Mucosa of gallbladder (tissue), 1 donor: ENCODE results near the gene UBAC2. TPM values are rescaled to one million over a fixed set of nuclear protein-coding genes. Genes with fewer than 3 reads are reported as not detected.
"Not testable (repeated sequence)": the region's sequence is repeated elsewhere in the genome, so short reads cannot be mapped to it uniquely, and the experiment has no call there.

Experiments
- DNase-seq: peaks from one replicate; pipeline ENCODE4 v3.0.0-alpha.2; 2020; ENCODE audit warnings: low spot score
- total RNA-seq: library from RNA; stranded (reverse); gene quantifications from one replicate; pipeline ENCODE4 v1.2.1, GENCODE V29; 2021
- donor health status: DM: no; HTN: no; CAD: no.

Gene UBAC2
- total RNA-seq, 1 donor from 2014 or later: 65.8 TPM

DNA sequence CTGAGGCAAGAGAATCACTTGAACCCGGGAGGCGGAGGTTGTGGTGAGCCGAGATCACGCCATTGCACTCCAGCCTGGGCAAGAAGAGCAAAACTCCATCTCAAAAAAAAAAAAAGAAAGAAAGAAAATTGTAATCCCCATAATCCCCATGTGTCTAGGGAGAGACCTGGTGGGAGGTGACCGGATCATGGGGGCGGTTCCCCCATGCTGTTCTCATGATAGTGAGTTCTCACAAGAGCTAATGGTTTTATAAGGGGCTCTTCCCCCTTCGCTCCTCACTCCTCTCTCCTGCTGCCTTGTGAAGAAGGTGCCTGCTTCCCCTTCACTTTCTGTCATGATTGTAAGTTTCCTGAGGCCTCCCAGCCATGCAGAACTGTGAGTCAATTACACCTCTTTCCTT is 192.7 kb downstream of the UBAC2 start:
- DNase-seq: not testable (repeated sequence)

GRCh38 chr13:99393791-99394735 is 193.4 kb downstream of the UBAC2 start:
- DNase-seq: no peak

DNA sequence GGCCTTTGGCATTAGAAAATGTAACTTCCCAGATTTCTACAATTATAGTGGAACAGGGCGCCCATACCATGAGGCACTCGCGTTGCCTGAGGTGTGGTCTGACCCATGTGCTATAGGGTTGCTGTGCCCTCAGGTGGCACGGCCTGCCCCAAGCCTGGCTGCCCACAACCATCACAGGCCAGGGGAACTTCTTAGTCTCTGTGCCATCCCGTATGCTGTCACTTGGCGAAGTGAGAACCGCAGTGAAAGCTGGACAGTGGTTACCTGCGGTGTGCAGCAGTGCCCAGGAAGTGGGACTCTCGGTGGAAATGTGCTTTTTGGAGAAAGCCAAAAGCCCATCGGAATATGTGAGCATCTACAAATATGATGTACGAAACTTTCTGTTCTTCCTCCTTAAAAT is 194.8 kb downstream of the UBAC2 start:
- no peak for DNase-seq

DNA sequence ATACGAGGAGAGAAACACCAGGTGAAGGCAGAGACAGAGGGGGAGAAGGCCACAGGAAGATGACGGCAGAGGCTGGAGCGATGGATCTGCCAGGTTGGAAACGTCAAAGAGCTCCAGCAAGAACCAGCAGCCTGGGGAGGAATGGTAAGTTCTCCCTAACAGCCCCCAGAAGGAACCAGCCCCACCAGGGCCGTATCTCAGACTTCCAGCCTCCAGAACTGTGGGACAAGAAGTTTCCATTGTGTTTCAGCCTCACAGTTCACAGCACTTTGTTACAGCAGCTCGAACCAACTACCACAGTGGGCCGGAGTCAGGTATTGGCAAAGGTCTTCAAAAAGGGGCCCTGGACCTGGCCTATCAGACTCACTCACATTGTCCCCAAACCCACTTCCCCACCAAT is 195.8 kb downstream of the UBAC2 start:
- DNase-seq: no peak

- no peak for DNase-seq
These were observed 197.4 kb downstream of the UBAC2 start for GRCh38 chr13:99398071-99398470.

DNA sequence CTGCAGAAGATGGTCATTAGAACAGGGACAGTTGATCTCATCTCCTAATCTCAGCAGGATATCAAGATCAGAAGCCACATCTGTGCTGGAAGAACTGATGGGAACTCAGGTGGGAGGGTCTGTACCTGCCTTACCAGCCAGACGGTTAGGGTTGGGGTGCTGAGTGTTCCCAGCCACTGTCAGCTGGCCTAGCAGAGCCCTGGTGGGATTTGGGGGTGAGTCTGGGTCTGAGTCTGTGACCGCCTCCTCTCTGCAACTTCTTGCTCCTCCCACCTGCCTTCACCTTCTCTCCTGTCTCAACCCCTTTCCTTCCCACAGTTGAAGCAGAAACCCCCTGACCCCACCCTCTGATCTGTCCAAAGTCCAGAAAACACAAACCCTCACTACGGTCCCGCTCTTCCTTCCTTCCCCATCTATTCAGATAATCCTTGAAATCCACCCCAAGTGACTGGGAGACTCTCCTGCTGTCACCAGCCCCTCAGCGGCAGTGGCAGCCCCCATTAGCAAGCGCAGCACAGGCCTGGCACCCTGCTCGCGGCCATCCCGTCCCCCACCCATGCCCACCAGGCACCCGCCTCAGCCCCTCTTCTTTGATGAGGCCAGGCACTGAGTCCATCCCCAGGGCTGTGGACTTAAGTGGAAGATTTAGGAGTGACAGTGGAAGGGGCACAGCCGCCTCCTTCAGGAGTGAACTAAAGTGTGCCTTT is 198.4 kb downstream of the UBAC2 start:
- DNase-seq: no peak

- DNase-seq: no peak
These were observed 198.9 kb downstream of the UBAC2 start for GRCh38 chr13:99399623-99399974.

GRCh38 chr13:99403458-99403971 is 202.9 kb downstream of the UBAC2 start:
- no peak for DNase-seq

GRCh38 chr13:99404005-99404755 is 203.5 kb downstream of the UBAC2 start:
- DNase-seq: no peak

GRCh38 chr13:99405966-99406365 is 205.3 kb downstream of the UBAC2 start:
- DNase-seq: no peak

DNA sequence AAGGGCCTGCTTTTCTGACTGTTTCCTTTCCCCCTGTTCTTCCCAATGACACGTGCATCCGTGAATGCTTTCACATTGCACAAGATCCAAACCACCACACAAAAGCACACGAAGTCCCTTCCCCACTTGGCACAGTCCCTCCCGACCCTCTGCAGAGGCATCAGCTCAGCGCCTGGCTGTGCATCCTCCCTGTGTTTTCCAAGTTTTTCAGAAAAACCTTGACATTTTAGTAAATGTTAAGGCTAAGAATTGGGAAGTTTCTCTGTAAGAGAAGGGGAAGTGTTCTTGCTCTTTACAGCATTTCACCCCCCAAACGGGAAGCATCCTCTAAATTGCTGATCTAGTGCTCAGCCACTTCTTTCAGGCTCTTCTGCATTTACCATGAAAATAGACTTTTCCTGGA is 206.1 kb downstream of the UBAC2 start:
- no peak for DNase-seq

GRCh38 chr13:99407906-99408702 is 207.4 kb downstream of the UBAC2 start:
- no peak for DNase-seq

GRCh38 chr13:99408703-99409000 is 208.0 kb downstream of the UBAC2 start:
- DNase-seq: no peak

DNA sequence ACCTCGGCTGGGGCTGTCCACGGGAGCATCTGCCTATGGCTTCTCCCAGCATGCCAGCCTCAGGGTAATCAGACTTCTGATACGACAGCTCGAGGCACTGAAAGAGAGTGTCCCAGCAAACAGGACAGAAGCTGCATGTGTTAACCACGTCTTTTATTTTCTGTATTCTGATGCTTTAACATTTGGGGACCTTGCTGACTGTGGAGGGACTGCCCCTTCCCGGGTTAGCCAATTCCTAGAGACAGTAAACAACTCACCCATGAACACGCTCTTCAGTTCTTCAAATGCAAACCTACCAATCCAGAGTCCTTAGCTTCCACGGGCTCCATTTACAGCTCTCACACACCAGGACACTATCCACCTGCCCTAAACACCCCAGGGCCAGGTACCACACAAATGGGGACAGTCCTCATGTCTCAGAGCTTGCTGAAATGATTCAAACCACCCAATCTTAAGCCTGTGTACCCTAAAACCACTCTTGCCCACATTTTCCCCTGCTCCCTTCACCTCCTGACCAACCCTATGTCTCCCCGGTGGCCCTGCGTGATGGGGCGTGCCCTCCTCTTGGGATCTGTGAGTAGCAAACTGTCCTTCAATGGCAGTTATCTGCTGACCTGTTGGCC is 208.9 kb downstream of the UBAC2 start:
- not testable (repeated sequence) for DNase-seq

- not testable (repeated sequence) for DNase-seq
These were observed 210.2 kb downstream of the UBAC2 start for GRCh38 chr13:99410646-99411475.

DNA sequence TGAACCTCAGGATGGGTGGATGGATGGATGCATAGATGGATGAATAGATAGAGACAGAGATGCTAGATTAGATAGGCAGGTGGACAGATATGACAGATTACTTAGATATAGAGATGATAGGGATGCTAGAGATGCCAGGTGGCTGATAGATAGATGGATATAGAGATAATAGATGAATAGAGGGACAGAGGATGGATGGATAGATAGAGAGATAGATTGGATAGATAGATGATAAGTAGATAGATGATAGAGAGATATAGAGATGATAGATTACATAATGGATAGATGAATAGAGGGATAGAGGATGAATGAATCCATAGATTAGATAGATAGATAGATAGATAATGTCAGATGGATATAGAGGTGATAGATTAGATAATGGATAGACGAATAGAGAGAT is 212.2 kb downstream of the UBAC2 start:
- DNase-seq: no peak

DNA sequence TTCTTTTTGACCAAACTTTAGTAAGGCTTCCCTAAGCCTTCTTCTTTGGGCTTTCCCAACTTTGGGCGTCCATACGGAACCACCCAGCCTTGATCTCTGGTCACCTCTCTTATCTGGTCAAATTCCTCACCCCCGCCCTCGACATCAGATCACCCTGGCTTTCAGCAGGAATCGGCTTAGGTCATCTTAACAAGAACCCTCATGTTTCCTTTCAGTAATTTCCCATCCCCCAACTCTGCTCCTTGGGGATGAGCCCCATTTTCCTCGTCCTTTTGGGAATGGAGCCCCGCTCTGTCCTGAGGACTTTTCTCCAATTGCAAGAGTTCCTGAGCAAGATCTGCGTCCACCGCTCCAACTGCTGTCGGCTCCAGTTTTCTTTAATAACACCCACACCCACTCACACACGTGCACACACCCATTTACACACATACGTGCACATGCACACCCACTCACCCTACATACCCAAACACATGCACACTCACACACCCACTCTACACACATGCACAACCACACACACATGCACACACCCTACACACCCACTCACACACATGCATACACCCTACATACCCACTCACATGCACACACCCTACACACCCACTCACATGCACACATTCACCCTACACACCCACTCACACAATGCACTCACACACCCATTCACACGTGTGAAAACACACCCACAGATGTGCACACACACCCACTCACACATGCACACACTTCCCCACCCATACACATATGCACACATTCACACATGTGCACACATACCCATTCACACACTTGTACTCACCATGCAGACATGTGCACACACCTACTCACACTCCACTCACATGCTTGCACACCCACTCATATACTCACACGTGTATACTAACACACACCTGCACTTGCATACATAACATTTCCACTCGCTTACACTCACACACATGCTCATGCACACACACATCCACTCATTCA is 213.7 kb downstream of the UBAC2 start:
- DNase-seq: no peak

DNA sequence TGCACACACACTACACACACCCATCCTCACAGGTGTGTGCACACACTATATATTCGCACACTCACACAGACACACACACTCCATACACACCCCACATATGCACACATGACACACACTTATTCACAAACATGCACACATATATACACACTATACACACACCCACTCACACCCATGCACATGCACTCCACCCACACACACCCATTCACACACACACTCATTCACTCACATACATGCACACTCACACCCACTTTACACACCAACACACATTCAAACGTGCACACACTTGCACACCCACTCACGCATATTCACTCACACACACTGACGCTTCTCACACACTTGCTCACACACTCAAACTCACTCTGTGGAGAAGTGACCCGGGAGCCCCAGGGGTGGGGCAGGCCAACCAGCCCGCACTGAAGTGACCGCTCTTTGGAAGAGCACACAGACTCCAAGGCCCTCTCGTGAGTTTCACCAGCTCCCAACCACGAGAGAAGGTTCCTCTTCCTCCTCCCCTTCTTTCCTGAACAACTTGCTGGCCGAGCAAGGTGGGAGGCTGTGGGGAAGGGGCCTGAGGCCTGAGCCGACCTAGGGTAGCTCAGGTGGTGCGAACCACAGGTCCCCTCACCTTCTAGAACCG is 214.5 kb downstream of the UBAC2 start:
- no peak for DNase-seq
